ENCODE results near the gene PDIA4.

DNA sequence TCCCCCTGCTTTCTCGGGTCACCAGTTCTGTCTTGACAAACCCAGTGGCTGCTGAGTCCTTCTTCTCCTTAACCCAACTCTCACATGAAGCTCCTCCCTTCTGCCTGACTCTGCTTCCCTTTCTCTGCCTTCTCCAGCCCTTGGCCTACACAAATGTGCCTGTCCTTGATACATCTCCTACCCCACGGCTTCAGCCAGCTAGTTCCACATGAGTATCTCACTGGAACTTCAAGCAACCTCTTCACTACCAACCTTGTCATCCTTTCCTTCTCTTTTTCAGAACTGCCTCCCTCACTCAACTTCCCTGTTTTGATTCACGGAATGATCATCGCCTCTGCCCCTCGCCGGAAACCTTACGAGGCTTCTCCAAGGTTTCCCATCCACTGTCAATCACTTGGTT is 55.9 kb downstream of the PDIA4 start:
- TF ChIP-seq, protein P1, sequence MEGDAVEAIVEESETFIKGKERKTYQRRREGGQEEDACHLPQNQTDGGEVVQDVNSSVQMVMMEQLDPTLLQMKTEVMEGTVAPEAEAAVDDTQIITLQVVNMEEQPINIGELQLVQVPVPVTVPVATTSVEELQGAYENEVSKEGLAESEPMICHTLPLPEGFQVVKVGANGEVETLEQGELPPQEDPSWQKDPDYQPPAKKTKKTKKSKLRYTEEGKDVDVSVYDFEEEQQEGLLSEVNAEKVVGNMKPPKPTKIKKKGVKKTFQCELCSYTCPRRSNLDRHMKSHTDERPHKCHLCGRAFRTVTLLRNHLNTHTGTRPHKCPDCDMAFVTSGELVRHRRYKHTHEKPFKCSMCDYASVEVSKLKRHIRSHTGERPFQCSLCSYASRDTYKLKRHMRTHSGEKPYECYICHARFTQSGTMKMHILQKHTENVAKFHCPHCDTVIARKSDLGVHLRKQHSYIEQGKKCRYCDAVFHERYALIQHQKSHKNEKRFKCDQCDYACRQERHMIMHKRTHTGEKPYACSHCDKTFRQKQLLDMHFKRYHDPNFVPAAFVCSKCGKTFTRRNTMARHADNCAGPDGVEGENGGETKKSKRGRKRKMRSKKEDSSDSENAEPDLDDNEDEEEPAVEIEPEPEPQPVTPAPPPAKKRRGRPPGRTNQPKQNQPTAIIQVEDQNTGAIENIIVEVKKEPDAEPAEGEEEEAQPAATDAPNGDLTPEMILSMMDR (IDR thresholded peaks at IDR 0.05; ENCODE audit: insufficient read depth, low read length, poor library complexity, severe bottlenecking): no peak
- TF ChIP-seq EZH2phosphoT487 (conservative IDR thresholded peaks at IDR 0.05; ENCODE audit: low read length): no peak

All from SU-DHL-6 (cell line).